Ovary (tissue), 9 donors: ENCODE data around the gene MYT1. TPM values are rescaled to one million over a fixed set of nuclear protein-coding genes. Genes with fewer than 3 reads are reported as not detected.
"Not testable (repeated sequence)": the region's sequence is repeated elsewhere in the genome, so short reads cannot be mapped to it uniquely, and the experiment has no call there.

Experiments
- DNase-seq, 5 donors: peaks; one replicate each; pipeline ENCODE4 v3.0.0-alpha.2; 2019 to 2020
- H3K27ac ChIP-seq, 2 donors: fragments of 200-600 bp; one replicate each; pipeline versions ENCODE4 v1.5.1 to v1.8.0; 2019 to 2022
- H3K27me3 ChIP-seq: fragments of 200-600 bp; one replicate; pipeline ENCODE4 v1.8.0; 2022
- H3K36me3 ChIP-seq: fragments of 200-600 bp; sonication (generic); one replicate; pipeline ENCODE4 v1.5.1; 2019
- H3K4me1 ChIP-seq: one replicate; pipeline ENCODE4 v1.8.1; 2013; ENCODE audit warnings: mild to moderate bottlenecking, moderate library complexity; ENCODE audit not compliant: insufficient read depth
- H3K4me3 ChIP-seq: fragments of 200-600 bp; sonication (generic); one replicate; pipeline ENCODE4 v1.5.1; 2017
- H3K9me3 ChIP-seq, 2 donors: fragments of 200-600 bp in 1 of 2; sonication (generic) in 1 of 2; one replicate each; pipeline versions ENCODE4 v1.5.1 to v1.8.1; 2013 to 2019; ENCODE audit warnings: mild to moderate bottlenecking in 1 of 2, moderate library complexity in 1 of 2
- CTCF ChIP-seq, 3 donors: fragments of 450-650 bp in 2 of 3; fragments of 200-600 bp in 1 of 3; IDR thresholded peaks; one replicate each; pipeline versions ENCODE4 v1.5.1 to v1.8.0; 2016 to 2022; ENCODE audit warnings: antibody characterized with exemption in 3 of 3, mild to moderate bottlenecking in 1 of 3
- EP300 ChIP-seq: sonication (generic); formaldehyde crosslinking; IDR thresholded peaks from one replicate; pipeline ENCODE4 v1.6.1; 2017; ENCODE audit warnings: antibody characterized with exemption
- POLR2A ChIP-seq: fragments of 450-650 bp; IDR thresholded peaks from one replicate; pipeline ENCODE4 v1.6.1; 2017; ENCODE audit warnings: antibody characterized with exemption, mild to moderate bottlenecking, moderate library complexity
- WGBS, 3 donors: extraction: QIAGEN DNeasy Blood & Tissue Kit in 1 of 3; methylation state at CpG; one replicate each; pipeline versions ENCODE4 v1.1.5 to v1.1.7; 2013 to 2017; 5-methylcytosine and 5-hydroxymethylcytosine counted together
- intact Hi-C, 4 donors: fragments of 100-400 bp; cut with DNase I; formaldehyde crosslinking; loops; one replicate each; pipeline versions ENCODE4 v1.11.0 to v1.15.1; 2022 to 2023
- polyA plus RNA-seq, 2 donors: library from polyadenylated mRNA; stranded (reverse); fragments of 200-250 nt in 1 of 2; fragments of 350-450 nt in 1 of 2; fragmentation: Illumina TruSeq in 1 of 2; extraction: RNeasy Lipid Tissue Mini Kit (QIAGEN cat#74804) in 1 of 2; gene quantifications; one replicate each; pipeline ENCODE4 v1.2.3, GENCODE V29; 2013 to 2014
- small RNA-seq: library from RNA; depleted of rRNA; stranded (forward); fragments of <200 nt; gene quantifications from one replicate; pipeline ENCODE3, GENCODE V24; 2016
- total RNA-seq, 7 donors: library from RNA; depleted of rRNA in 2 of 7; stranded (reverse); fragments of >200 nt in 2 of 7; fragmentation: NEBNext Ultra II Directional in 3 of 7; extraction: Animal tissue kit (Norgen Biotek cat#: 25700) in 3 of 7; gene quantifications; one replicate each; pipeline versions ENCODE4 v1.1.0 to v1.2.4, GENCODE V29; 2016 to 2023
- donor health status: DM: no; HTN: no; CAD: no; lungs with moderate emphysema.
- donor health status: DM: no; HTN: no; CAD: no.
- donor health status: Bipolar disorder and iron deficiency.
- donor health status: DM: yes; HTN: yes; CAD: no.
- donor health status: DM: no; HTN: no; CAD: no.
- donor health status: DM: yes; HTN: yes; CAD: no.

The MYT1 gene
- total and polyA plus RNA-seq, 9 donors: 0.05 to 0.25 (median 0.13) TPM; not detected in 1

- no peaks in the 10 kb centered on the region for H3K9me3 ChIP-seq
- H3K27me3 ChIP-seq: no peaks in the 10 kb centered on the region
- no peak for TF ChIP-seq EP300
- no peak for TF ChIP-seq POLR2A
- TF ChIP-seq CTCF (IDR thresholded peaks at IDR 0.05): no peak
- no peak overlapping the region for H3K4me3 ChIP-seq
- no peaks in the 10 kb centered on the region for H3K4me1 ChIP-seq
- intact Hi-C loops: no loop called here
- no peak overlapping the region for H3K27ac ChIP-seq
- 52 to 53% (median 53%) methylated on average over 4 of the region's 4 CpGs for WGBS, 3 donors
- DNase-seq: no peak
- no peaks in the 10 kb centered on the region for H3K36me3 ChIP-seq
Observed at GRCh38 chr20:64283646-64284045, 119.4 kb downstream of the MYT1 start.

- intact Hi-C loops, H3K27ac ChIP-seq, H3K27me3 ChIP-seq, H3K9me3 ChIP-seq, H3K36me3 ChIP-seq, H3K4me3 ChIP-seq, H3K4me1 ChIP-seq: not testable (repeated sequence)
- DNase-seq: peak in 4 of 5 donors; percentile 48 to 70 (median 56)
- TF ChIP-seq CTCF (IDR thresholded peaks at IDR 0.05): peak in 2 of 3 donors; percentile 16 to 35
- WGBS, 3 donors: 82 to 85% (median 85%) methylated on average over 40 to 46 of the region's 46 CpGs
Observed at GRCh38 chr20:64285579-64286446, 121.6 kb downstream of the MYT1 start.

GRCh38 chr20:64286447-64287263, 122.4 kb downstream of the MYT1 start:
- H3K4me1 ChIP-seq, H3K36me3 ChIP-seq, intact Hi-C loops, H3K4me3 ChIP-seq, H3K27ac ChIP-seq, H3K9me3 ChIP-seq, H3K27me3 ChIP-seq: not testable (repeated sequence)
- 89 to 97% (median 92%) methylated on average over 25 to 30 of the region's 30 CpGs for WGBS, 3 donors
- peak in 1 of 5 donors; percentile 34 for DNase-seq

GRCh38 chr20:64287264-64287590, 123.0 kb downstream of the MYT1 start:
- H3K36me3 ChIP-seq, DNase-seq, H3K4me3 ChIP-seq, H3K4me1 ChIP-seq, H3K27ac ChIP-seq, H3K27me3 ChIP-seq, H3K9me3 ChIP-seq, intact Hi-C loops: not testable (repeated sequence)
- WGBS, 3 donors: 88 to 98% (median 94%) methylated on average over 3 of the region's 3 CpGs

Small RNAs within 50 kb of the gene (small RNA-seq; reads per million reads assigned to genes)
- gene AL137028.2: not detected

Other genes with a start within 250 kb of the MYT1 start
- gene UCKL1, start 208.0 kb upstream of the MYT1 start, total RNA-seq: 10 to 100 TPM; 32.0 to 58.6 (median 47.0) TPM
- gene UCKL1, start 208.0 kb upstream of the MYT1 start, polyA plus RNA-seq: 10 to 100 TPM in 1 of 2 donors, 1 to 10 TPM in 1; 6.6 to 54.4 TPM
- gene ZNF512B, start 194.5 kb upstream of the MYT1 start, total RNA-seq: 10 to 100 TPM in 5 of 7 donors, 1 to 10 TPM in 2; 6.3 to 24.7 (median 22.3) TPM
- gene ZNF512B, start 194.5 kb upstream of the MYT1 start, polyA plus RNA-seq: 10 to 100 TPM in 1 of 2 donors, 1 to 10 TPM in 1; 2.5 to 14.0 TPM
- gene SAMD10, start 184.8 kb upstream of the MYT1 start, total RNA-seq: 1 to 10 TPM in 2 of 7 donors, under 1 TPM in 5; 0.20 to 3.1 (median 0.65) TPM
- gene SAMD10, start 184.8 kb upstream of the MYT1 start, polyA plus RNA-seq: under 1 TPM; 0.27 to 0.50 TPM
- gene PRPF6, start 183.3 kb upstream of the MYT1 start, total RNA-seq: 10 to 100 TPM; 46.5 to 84.9 (median 73.4) TPM
- 10 to 100 TPM; 60.0 to 61.6 TPM for gene PRPF6, start 183.3 kb upstream of the MYT1 start, polyA plus RNA-seq
- 1 to 10 TPM in 6 of 7 donors, under 1 TPM in 1; 0.60 to 2.8 (median 1.8) TPM for gene C20orf204, start 128.3 kb upstream of the MYT1 start, total RNA-seq
- gene C20orf204, start 128.3 kb upstream of the MYT1 start, polyA plus RNA-seq: under 1 TPM; 0.20 to 0.61 TPM
- 10 to 100 TPM in 5 of 7 donors, 1 to 10 TPM in 2; 2.0 to 63.8 (median 13.1) TPM for gene SOX18, start 114.8 kb upstream of the MYT1 start, total RNA-seq
- gene SOX18, start 114.8 kb upstream of the MYT1 start, polyA plus RNA-seq: 10 to 100 TPM in 1 of 2 donors, 1 to 10 TPM in 1; 2.7 to 12.0 TPM
- gene TCEA2, start 101.3 kb upstream of the MYT1 start, total RNA-seq: 10 to 100 TPM; 41.0 to 93.5 (median 71.9) TPM
- 10 to 100 TPM; 20.0 to 78.4 TPM for gene TCEA2, start 101.3 kb upstream of the MYT1 start, polyA plus RNA-seq
- gene RGS19, start 84.9 kb upstream of the MYT1 start, total RNA-seq: 1 to 10 TPM; 3.3 to 7.6 (median 4.6) TPM
- gene RGS19, start 84.9 kb upstream of the MYT1 start, polyA plus RNA-seq: 1 to 10 TPM; 2.1 to 4.5 TPM
- under 1 TPM; 0.12 to 0.80 (median 0.43) TPM for gene OPRL1, start 84.4 kb upstream of the MYT1 start, total RNA-seq
- under 1 TPM; 0.25 to 0.62 TPM for gene OPRL1, start 84.4 kb upstream of the MYT1 start, polyA plus RNA-seq
- 10 to 100 TPM in 1 of 7 donors, not detected in 6; 10.5 TPM for gene LKAAEAR1, start 80.1 kb upstream of the MYT1 start, total RNA-seq
- gene LKAAEAR1, start 80.1 kb upstream of the MYT1 start, polyA plus RNA-seq: not detected
- not detected for gene NPBWR2, start 56.9 kb upstream of the MYT1 start, total RNA-seq
- not detected for gene NPBWR2, start 56.9 kb upstream of the MYT1 start, polyA plus RNA-seq
- gene PCMTD2, start 91.3 kb downstream of the MYT1 start, total RNA-seq: 10 to 100 TPM; 32.0 to 96.3 (median 79.0) TPM
- gene PCMTD2, start 91.3 kb downstream of the MYT1 start, polyA plus RNA-seq: 10 to 100 TPM; 58.8 to 66.0 TPM